IPS DF 6.9 (cell line): Measurements from ENCODE around the gene FADS2.

Experiments
- DNase-seq: peaks from one replicate; pipeline ENCODE4 v3.0.0-alpha.2; 2013; ENCODE audit warnings: low read depth, low spot score
- H3K27ac ChIP-seq: one replicate; pipeline ENCODE4 v1.5.1; 2013; ENCODE audit warnings: low read length, control low read depth
- H3K27me3 ChIP-seq: 2 replicates; pipeline ENCODE4 v1.6.1; 2013; ENCODE audit warnings: mild to moderate bottlenecking, low read length; ENCODE audit not compliant: control insufficient read depth, insufficient read depth
- H3K36me3 ChIP-seq: 2 replicates; pipeline ENCODE4 v1.6.1; 2013; ENCODE audit warnings: low read length; ENCODE audit not compliant: control insufficient read depth, insufficient read depth
- H3K4me1 ChIP-seq: 2 replicates; pipeline ENCODE4 v1.6.1; 2013; ENCODE audit warnings: low read length; ENCODE audit not compliant: control insufficient read depth, insufficient read depth
- H3K4me3 ChIP-seq: 2 replicates; pipeline ENCODE4 v1.5.1; 2013; ENCODE audit warnings: mild to moderate bottlenecking, low read length
- H3K9me3 ChIP-seq: 2 replicates; pipeline ENCODE4 v1.6.1; 2013; ENCODE audit warnings: low read length, inconsistent platforms; ENCODE audit not compliant: control insufficient read depth, insufficient read depth
- WGBS: extraction: QIAGEN DNeasy Blood & Tissue Kit; methylation state at CpG from one replicate; pipeline ENCODE4 v1.1.7; 2013; ENCODE audit warnings: mixed read lengths, missing lambda C conversion rate; ENCODE audit not compliant: insufficient read length, insufficient coverage; 5-methylcytosine and 5-hydroxymethylcytosine counted together

FADS2 gene

GRCh38 chr11:61827571-61828378, at the start of gene FADS2:
Gene FADS2 (plus strand): TSS chr11:61828300. CDS start chr11:61828391, 91 bp downstream.
- H3K9me3 ChIP-seq, result no peaks in the 10 kb centered on the region
- no CpG with 5 or more reads among the region's 83 CpGs for WGBS
- H3K4me1 ChIP-seq, result peaks cover 2% of the 10 kb centered on the region
- H3K36me3 ChIP-seq, result no peaks in the 10 kb centered on the region
- H3K4me3 ChIP-seq, result peak within 1 kb of the TSS; percentile 68
- no peaks in the 10 kb centered on the region for H3K27me3 ChIP-seq
- peak; percentile 74 for DNase-seq
- peak within 1 kb of the TSS; percentile 15 for H3K27ac ChIP-seq

- H3K4me1 ChIP-seq, result peaks cover 7% of the 10 kb centered on the region; the same call in 1 of the 2 replicates
- no peaks in the 10 kb centered on the region for H3K36me3 ChIP-seq
- H3K9me3 ChIP-seq, result no peaks in the 10 kb centered on the region
- H3K27me3 ChIP-seq, result no peaks in the 10 kb centered on the region
- no peak overlapping the region for H3K4me3 ChIP-seq
- DNase-seq, result no peak
- no peak overlapping the region for H3K27ac ChIP-seq
- WGBS, result no CpG with 5 or more reads among the region's 11 CpGs
These were observed 49.7 kb upstream of the FADS2 start for GRCh38 chr11:61778357-61778886.

GRCh38 chr11:61778920-61779650, 49.0 kb upstream of the FADS2 start:
- peaks cover 7% of the 10 kb centered on the region; the same call in 1 of the 2 replicates for H3K4me1 ChIP-seq
- H3K27ac ChIP-seq, result no peak overlapping the region
- no peaks in the 10 kb centered on the region for H3K36me3 ChIP-seq
- DNase-seq, result no peak
- WGBS, result no CpG with 5 or more reads among the region's 24 CpGs
- H3K4me3 ChIP-seq, result no peak overlapping the region
- H3K9me3 ChIP-seq, result no peaks in the 10 kb centered on the region
- H3K27me3 ChIP-seq, result no peaks in the 10 kb centered on the region

- WGBS, result no CpG with 5 or more reads among the region's 14 CpGs
- Histone ChIP-seq H3K27me3 (no peaks in the 10 kb centered on the region), H3K9me3 (no peaks in the 10 kb centered on the region), H3K27ac (no peak overlapping the region), H3K4me1 (peaks cover 7% of the 10 kb centered on the region; the same call in 1 of the 2 replicates), H3K4me3 (no peak overlapping the region), H3K36me3 (no peaks in the 10 kb centered on the region)
- DNase-seq, result no peak
These were observed 48.2 kb upstream of the FADS2 start for GRCh38 chr11:61779666-61780525.

- no peak overlapping the region for H3K4me3 ChIP-seq
- H3K27ac ChIP-seq, result no peak overlapping the region
- peaks cover 7% of the 10 kb centered on the region; the same call in 1 of the 2 replicates for H3K4me1 ChIP-seq
- H3K27me3 ChIP-seq, result no peaks in the 10 kb centered on the region
- H3K36me3 ChIP-seq, result peaks cover 2% of the 10 kb centered on the region; the same call in 1 of the 2 replicates
- DNase-seq, result no peak
- H3K9me3 ChIP-seq, result no peaks in the 10 kb centered on the region
- no CpG with 5 or more reads among the region's 9 CpGs for WGBS
These were observed 47.4 kb upstream of the FADS2 start for GRCh38 chr11:61780581-61781162.

- Histone ChIP-seq H3K4me1 (peaks cover 7% of the 10 kb centered on the region; the same call in 1 of the 2 replicates), H3K27me3 (no peaks in the 10 kb centered on the region), H3K4me3 (no peak overlapping the region), H3K27ac (no peak overlapping the region), H3K9me3 (no peaks in the 10 kb centered on the region), H3K36me3 (peaks cover 7% of the 10 kb centered on the region)
- WGBS, result no CpG with 5 or more reads among the region's 5 CpGs
- DNase-seq, result no peak
These were observed 46.5 kb upstream of the FADS2 start for GRCh38 chr11:61781585-61781984.

GRCh38 chr11:61782299-61782698, 45.8 kb upstream of the FADS2 start:
- WGBS, result no CpG with 5 or more reads among the region's 3 CpGs

GRCh38 chr11:61782841-61783240, 45.3 kb upstream of the FADS2 start:
- no peak overlapping the region for H3K27ac ChIP-seq
- H3K27me3 ChIP-seq, result no peaks in the 10 kb centered on the region
- WGBS, result no CpG with 5 or more reads among the region's 11 CpGs
- no peak overlapping the region for H3K4me3 ChIP-seq
- no peaks in the 10 kb centered on the region for H3K4me1 ChIP-seq
- H3K9me3 ChIP-seq, result no peaks in the 10 kb centered on the region
- peaks cover 19% of the 10 kb centered on the region for H3K36me3 ChIP-seq
- DNase-seq, result no peak

More at GRCh38 chr11:61782299-61782698, 45.8 kb upstream of the FADS2 start:
- Histone ChIP-seq H3K4me1 (no peaks in the 10 kb centered on the region), H3K9me3 (no peaks in the 10 kb centered on the region), H3K27ac (no peak overlapping the region), H3K4me3 (no peak overlapping the region), H3K27me3 (no peaks in the 10 kb centered on the region), H3K36me3 (peaks cover 14% of the 10 kb centered on the region)
- DNase-seq, result no peak

- no peaks in the 10 kb centered on the region for H3K27me3 ChIP-seq
- H3K4me1 ChIP-seq, result no peaks in the 10 kb centered on the region
- DNase-seq, result no peak
- no peak overlapping the region for H3K27ac ChIP-seq
- no peaks in the 10 kb centered on the region for H3K9me3 ChIP-seq
- no peak overlapping the region for H3K4me3 ChIP-seq
- no CpG with 5 or more reads among the region's 13 CpGs for WGBS
- H3K36me3 ChIP-seq, result peaks cover 24% of the 10 kb centered on the region
These were observed 44.2 kb upstream of the FADS2 start for GRCh38 chr11:61783717-61784505.
